ENCODE data around the gene DHX36. TPM values are rescaled to one million over a fixed set of nuclear protein-coding genes. Genes with fewer than 3 reads are reported as not detected.

The DHX36 gene
- total RNA-seq, 4 donors from 2014 or later, result 16.5 to 59.1 (median 39.7) TPM

- TF ChIP-seq POLR2A (IDR thresholded peaks at IDR 0.05), result no peak
- H3K4me1 ChIP-seq, result peaks cover 0 to 4% (median 0%) of the 10 kb centered on the region in 3 donors
- H3K36me3 ChIP-seq, result peaks cover 0 to 12% (median 0%) of the 10 kb centered on the region in 3 donors
- H3K4me3 ChIP-seq, result no peak overlapping the region
- H3K27me3 ChIP-seq, result no peaks in the 10 kb centered on the region
- WGBS, 2 donors, result 78 to 86% methylated on average over 2 of the region's 2 CpGs
- intact Hi-C loops (cut with DNase I), result no loop called here
- DNase-seq, result no peak
- H3K27ac ChIP-seq, result no peak overlapping the region
- H3K9me3 ChIP-seq, result no peaks in the 10 kb centered on the region
Observed at GRCh38 chr3:154229217-154229590, 95.1 kb downstream of the DHX36 start.

- H3K27ac ChIP-seq, result no peak overlapping the region
- H3K9me3 ChIP-seq, result no peaks in the 10 kb centered on the region
- no peak overlapping the region for H3K4me3 ChIP-seq
- 90 to 94% methylated on average over 6 of the region's 6 CpGs for WGBS, 2 donors
- peaks cover 0 to 12% (median 0%) of the 10 kb centered on the region in 3 donors for H3K36me3 ChIP-seq
- TF ChIP-seq CTCF (IDR thresholded peaks at IDR 0.05), result no peak
- no peak for TF ChIP-seq POLR2A (IDR thresholded peaks at IDR 0.05)
- no peak for DNase-seq
- H3K27me3 ChIP-seq, result no peaks in the 10 kb centered on the region
- peaks cover 0 to 4% (median 0%) of the 10 kb centered on the region in 3 donors for H3K4me1 ChIP-seq
- intact Hi-C loops (cut with DNase I), result no loop called here
Observed at GRCh38 chr3:154228561-154229216, 95.6 kb downstream of the DHX36 start.

GRCh38 chr3:154227531-154227930 is 96.8 kb downstream of the DHX36 start:
- TF ChIP-seq CTCF (IDR thresholded peaks at IDR 0.05) (no peak), POLR2A (IDR thresholded peaks at IDR 0.05) (no peak)
- Histone ChIP-seq H3K4me1 (peaks cover 0 to 4% (median 0%) of the 10 kb centered on the region in 3 donors), H3K9me3 (no peaks in the 10 kb centered on the region), H3K4me3 (no peak overlapping the region), H3K36me3 (peaks cover 0 to 12% (median 0%) of the 10 kb centered on the region in 3 donors), H3K27ac (no peak overlapping the region), H3K27me3 (no peaks in the 10 kb centered on the region)
- intact Hi-C loops (cut with DNase I), result no loop called here
- WGBS, 2 donors, result 74 to 80% methylated on average over 3 of the region's 3 CpGs
- DNase-seq, result no peak

GRCh38 chr3:154225536-154225935 is 98.8 kb downstream of the DHX36 start:
- Histone ChIP-seq H3K36me3 (peaks cover 0 to 12% (median 0%) of the 10 kb centered on the region in 3 donors), H3K4me3 (no peak overlapping the region), H3K9me3 (no peaks in the 10 kb centered on the region), H3K27ac (no peak overlapping the region), H3K4me1 (peaks cover 0 to 4% (median 0%) of the 10 kb centered on the region in 3 donors), H3K27me3 (no peaks in the 10 kb centered on the region)
- DNase-seq, result no peak
- no peak for TF ChIP-seq POLR2A (IDR thresholded peaks at IDR 0.05)
- TF ChIP-seq CTCF (IDR thresholded peaks at IDR 0.05), result no peak
- intact Hi-C loops (cut with DNase I), result no loop called here
- 83 to 87% methylated on average over 2 of the region's 2 CpGs for WGBS, 2 donors

DNA sequence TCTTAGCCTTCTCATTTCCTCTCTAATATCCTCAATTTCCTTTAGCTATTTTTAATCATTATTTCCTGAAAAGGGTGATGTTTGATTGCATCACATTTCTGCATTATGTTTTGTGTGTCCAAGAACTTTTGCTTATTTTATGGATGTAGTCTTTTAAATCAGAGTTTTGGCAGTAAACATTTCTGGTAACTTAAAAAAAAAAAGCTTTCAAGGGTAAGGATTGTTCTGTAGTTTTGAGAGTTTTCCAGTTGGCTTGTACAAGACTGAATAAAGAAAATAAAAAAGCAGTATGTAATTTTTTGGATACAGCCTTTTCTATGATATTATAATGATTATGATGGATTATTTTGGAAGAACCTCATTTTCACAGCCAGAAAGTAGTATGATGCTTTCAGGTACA is 99.4 kb downstream of the DHX36 start:
- Histone ChIP-seq H3K4me3 (no peak overlapping the region), H3K27ac (no peak overlapping the region), H3K9me3 (no peaks in the 10 kb centered on the region), H3K4me1 (peaks cover 0 to 4% (median 0%) of the 10 kb centered on the region in 3 donors), H3K27me3 (no peaks in the 10 kb centered on the region), H3K36me3 (peaks cover 0 to 12% (median 0%) of the 10 kb centered on the region in 3 donors)
- intact Hi-C loops (cut with DNase I), result no loop called here
- no peak for DNase-seq
- TF ChIP-seq CTCF (IDR thresholded peaks at IDR 0.05) (no peak), POLR2A (IDR thresholded peaks at IDR 0.05) (no peak)

All from esophagus squamous epithelium (tissue), 5 donors.